Measurements from ENCODE around the gene PML.

Gene PML

DNA sequence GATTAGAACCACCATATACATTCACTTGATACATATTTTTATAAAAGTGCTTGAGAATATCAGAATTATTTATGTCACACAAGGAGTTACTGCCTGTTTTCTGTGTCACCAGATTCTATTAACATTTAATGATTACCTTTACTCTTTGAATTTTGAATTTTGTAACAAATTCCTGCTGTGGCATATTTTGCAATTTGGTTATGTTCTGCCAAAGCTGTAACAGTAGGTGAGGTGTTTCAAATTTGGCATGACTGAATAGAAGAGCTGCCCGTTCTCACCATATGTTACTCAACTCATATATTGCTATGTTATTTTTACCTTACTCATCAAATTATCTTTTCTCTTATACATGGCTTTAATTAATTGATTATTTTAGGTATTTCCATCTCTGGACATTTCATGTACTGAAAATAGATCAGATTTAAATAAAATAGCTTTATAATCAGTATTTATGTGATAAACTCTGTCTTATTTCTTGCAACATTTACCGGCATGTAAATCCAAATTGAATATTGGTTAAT lies 18.9 kb downstream of the PML start:
- DNase-seq, result no peak

DNA sequence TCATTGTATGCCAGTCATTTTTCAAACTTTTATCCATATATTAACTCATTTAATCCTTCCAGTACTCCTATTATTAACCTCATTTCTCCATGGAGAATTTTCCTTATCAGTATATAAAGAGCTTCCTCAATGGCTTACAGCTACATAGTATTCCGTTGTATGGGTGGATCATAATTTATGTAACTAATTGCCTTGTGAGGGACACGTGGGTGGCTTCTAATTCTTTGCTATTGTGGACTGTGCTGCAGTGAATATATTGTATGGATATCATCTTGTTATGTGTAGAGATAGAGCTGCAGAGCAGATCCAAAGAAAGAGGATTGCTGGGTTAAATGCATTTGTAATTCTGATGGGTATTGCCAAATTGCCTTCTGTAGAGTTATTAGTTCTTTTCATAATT lies 25.2 kb downstream of the PML start:
- no peak for DNase-seq

DNA sequence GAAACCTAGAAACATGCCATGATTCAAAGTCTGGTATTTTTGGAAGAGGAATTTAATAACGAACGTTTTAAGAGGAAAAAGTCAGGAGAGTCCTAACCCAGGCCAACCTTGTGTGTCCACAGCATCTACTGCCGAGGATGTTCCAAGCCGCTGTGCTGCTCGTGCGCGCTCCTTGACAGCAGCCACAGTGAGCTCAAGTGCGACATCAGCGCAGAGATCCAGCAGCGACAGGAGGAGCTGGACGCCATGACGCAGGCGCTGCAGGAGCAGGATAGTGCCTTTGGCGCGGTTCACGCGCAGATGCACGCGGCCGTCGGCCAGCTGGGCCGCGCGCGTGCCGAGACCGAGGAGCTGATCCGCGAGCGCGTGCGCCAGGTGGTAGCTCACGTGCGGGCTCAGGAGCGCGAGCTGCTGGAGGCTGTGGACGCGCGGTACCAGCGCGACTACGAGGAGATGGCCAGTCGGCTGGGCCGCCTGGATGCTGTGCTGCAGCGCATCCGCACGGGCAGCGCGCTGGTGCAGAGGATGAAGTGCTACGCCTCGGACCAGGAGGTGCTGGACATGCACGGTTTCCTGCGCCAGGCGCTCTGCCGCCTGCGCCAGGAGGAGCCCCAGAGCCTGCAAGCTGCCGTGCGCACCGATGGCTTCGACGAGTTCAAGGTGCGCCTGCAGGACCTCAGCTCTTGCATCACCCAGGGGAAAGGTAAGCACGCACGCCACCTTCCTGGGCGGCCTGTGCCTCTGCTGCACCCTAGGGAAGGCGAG lies 28.4 kb downstream of the PML start:
- DNase-seq, result no peak

DNA sequence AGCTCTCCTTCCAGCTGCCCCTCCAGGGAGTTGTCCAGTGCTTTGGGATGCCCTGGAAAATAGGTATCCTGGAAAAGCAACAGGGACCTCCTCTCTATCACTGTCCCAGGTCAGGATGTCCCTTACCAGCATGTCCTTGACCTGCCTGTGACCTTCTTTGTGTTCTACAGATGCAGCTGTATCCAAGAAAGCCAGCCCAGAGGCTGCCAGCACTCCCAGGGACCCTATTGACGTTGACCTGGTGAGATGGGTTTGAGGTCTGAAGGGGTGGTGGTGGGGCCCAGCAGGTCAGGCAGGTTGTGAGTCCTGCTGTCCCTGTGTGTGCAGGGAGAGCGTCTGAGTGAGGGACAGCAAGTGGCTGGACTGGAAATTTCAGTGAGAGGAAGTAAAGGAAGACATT lies 30.2 kb downstream of the PML start:
- no peak for DNase-seq

DNA sequence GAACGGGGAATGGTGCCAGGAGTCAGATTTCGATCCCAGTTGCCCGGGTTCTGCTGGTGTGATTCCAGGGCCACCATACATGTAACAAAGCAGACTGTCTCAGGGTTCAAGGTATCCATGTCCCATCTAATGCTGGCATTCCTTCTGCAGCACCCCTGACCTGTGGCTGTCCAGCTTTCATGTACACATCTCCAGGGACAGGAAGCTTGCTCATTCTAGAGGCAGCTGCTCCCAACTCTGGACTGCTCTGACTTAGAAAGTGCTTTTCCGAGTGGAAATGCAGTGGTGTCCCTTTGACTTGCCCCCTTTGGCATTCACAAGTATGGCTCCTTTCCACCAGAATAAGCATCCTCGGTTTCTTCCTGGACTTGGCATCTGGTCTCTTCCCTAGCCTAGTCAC lies 30.9 kb downstream of the PML start:
- no peak for DNase-seq

DNA sequence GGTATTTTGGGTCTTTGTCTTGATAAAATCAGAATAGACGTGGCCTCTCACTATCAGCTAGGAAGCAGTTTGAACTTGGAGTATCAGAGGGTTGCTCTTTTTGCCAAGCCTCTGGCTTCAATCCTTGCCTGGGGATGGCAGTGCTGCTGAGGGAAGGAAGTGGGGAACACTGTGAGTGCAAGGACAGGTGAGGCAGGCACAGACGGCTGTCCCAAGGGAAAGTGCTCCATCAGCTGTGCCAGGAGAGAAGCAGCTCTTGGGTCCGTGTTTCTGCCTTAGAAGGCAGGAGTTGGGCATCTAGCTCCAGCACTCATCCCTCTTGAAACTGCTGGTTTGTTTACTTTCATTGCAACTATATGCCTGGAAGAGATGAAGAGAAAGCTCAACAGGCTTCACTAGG lies 33.2 kb downstream of the PML start:
- no peak for DNase-seq

DNA sequence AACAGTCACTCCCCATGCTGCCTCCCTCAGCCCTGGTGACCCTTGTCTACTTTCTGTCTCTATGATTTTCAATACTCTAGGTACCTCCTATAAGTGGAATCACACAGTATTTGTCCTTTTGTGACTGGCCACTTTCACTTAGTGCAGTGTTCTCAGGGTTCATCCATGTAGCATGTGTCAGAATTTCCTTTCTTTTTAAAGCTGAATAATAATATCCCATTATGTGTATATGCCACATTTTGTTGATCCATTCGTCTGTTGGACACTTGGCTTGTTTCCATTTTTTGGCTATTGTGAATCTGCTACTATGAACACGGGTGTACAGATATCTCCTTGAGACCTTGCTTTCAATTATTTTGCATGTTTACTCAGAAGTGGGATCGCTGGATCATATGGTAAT lies 34.1 kb downstream of the PML start:
- DNase-seq, result no peak

DNA sequence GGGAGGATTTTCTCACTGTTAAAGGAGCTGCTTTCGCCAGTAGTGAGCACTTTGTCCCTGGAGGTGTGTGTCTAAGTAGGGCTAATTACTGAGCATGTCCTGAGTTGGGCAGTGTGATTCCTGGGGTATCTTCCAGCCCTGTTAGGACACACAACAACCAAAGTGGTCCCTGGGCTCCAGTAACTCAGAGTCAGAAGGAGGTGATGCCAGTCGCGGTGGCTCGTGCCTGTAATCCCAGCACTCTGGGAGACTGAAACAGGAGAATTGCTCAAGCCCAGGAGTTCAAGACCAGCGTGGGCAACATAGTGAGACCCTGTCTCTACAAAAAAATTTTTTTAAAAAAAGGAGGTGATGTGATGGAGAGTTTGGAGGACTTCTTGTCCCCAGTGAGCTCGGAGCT lies 37.5 kb downstream of the PML start:
- DNase-seq, result no peak

DNA sequence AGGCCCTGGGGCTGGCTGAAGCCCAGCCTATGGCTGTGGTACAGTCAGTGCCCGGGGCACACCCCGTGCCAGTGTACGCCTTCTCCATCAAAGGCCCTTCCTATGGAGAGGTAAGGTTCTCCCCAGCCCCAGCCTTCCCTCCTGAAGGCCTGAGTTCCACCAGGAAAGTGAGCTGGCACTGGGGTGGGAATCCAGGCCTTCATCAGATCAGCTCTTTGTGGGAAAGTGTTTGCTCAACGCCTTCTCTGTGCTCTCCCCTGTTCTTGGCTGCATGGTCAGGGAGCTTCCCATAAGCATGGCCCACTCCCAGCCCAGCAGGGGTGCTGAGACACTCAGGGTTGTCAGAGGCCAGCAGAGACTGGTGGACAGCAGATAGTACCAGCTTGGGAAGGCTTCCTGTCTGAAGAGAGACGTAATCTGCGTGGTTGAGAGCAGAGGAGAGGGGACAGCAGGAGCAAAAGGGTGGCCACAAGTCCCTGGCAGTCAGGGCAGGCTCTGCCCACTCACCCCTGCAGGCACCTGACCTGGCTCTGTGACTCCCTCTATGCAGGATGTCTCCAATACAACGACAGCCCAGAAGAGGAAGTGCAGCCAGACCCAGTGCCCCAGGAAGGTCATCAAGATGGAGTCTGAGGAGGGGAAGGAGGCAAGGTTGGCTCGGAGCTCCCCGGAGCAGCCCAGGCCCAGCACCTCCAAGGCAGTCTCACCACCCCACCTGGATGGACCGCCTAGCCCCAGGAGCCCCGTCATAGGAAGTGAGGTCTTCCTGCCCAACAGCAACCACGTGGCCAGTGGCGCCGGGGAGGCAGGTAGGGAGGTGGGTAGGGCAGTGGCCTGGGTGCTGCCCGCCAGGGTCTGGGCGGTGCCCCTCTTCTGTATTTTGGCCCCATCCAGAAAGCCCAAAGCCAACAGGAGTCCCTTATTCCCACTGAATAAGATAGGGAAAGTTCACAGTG lies 38.4 kb downstream of the PML start:
- peak; percentile 64 to 74 for DNase-seq

DNA sequence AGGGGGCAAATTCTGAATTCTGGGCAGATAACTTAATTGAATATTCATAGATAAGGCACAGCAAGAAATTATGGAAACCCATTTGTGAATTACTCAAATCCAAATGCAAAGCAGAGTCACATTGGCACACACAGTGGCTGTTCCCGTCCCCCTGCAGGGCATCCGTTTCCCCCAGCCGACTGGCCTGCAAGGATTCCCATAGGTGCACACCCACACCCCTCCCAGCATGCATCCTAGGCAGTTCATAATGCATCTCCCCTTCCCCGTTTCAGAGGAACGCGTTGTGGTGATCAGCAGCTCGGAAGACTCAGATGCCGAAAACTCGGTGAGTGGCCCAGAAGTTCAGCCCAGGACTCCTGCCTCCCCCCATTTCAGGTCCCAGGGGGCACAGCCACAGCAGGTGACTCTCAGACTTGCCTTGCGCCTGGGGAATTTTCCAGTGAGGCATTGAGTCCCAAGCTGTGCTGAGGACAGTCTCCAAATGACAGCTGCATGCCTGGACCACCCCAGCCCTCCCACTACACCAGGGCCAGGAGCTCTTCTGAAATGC lies 39.8 kb downstream of the PML start:
- no peak for DNase-seq

DNA sequence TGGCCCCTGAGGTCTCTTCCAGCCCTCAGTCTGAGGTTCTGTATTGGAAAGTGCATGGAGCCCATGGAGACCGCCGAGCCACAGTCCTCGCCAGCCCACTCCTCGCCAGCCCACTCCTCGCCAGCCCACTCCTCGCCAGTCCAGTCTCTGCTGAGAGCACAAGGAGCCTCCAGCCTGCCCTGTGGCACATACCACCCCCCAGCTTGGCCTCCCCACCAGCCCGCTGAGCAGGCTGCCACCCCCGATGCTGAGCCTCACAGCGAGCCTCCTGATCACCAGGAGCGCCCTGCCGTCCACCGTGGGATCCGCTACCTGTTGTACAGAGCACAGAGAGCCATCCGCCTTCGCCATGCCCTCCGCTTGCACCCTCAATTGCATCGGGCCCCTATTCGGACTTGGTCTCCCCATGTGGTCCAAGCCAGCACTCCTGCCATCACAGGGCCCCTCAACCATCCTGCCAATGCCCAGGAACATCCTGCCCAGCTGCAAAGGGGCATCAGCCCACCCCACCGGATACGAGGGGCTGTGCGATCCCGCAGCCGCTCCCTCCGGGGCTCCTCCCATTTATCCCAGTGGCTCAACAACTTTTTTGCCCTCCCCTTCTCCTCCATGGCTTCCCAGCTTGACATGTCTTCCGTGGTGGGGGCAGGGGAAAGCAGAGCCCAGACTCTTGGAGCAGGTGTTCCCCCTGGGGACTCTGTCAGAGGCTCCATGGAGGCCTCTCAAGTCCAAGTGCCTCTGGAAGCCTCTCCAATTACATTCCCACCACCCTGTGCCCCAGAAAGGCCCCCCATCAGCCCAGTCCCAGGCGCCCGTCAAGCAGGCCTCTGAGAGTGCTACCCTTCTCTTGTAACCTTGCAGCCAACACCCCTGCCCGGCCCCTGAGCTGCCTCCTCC lies 40.9 kb downstream of the PML start:
- DNase-seq, result no peak

DNA sequence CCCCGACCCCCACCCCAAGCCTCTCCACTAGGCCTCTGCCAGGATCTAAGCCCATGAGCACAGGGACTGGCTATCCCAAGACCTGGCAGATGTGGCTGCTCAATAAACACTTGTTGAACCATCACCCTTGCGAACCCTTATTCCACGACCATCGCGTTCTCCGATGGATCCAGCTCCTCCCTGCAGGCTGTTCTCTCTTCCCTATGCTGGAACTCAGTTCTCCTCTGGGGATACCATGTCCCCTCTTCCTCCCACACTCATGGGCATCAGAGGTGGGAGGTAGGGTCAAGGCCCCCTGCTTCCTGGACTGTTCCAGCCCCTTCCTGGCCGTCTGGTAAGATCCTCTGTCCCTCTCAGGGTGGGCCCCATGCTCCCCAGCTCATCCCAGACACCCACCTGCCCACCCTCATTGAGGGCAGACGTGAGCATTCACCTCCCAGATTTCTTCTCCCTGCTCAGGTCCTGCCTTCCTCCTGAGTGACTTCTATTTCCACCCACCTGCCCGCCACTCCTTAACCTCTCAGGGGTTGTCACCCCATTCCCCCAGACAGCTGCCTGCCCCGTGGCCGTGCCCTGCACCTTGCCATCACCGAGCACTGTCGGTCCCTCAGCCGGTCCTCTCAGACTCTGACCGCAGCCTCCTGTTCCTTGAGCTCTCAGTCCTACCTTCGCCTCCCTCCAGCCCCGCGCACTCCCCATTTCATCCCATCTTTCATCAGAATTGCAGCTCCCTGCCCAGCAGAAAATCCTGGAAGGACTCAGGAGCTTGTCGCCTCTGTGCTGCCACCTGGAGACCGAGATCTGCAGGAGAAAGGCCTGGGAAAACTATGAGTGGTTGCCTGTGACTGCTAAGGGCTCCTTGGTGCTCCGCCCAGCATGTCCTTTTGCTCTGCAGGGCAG lies 42.0 kb downstream of the PML start:
- peak in 1 of 2 donors; percentile 13 for DNase-seq

DNA sequence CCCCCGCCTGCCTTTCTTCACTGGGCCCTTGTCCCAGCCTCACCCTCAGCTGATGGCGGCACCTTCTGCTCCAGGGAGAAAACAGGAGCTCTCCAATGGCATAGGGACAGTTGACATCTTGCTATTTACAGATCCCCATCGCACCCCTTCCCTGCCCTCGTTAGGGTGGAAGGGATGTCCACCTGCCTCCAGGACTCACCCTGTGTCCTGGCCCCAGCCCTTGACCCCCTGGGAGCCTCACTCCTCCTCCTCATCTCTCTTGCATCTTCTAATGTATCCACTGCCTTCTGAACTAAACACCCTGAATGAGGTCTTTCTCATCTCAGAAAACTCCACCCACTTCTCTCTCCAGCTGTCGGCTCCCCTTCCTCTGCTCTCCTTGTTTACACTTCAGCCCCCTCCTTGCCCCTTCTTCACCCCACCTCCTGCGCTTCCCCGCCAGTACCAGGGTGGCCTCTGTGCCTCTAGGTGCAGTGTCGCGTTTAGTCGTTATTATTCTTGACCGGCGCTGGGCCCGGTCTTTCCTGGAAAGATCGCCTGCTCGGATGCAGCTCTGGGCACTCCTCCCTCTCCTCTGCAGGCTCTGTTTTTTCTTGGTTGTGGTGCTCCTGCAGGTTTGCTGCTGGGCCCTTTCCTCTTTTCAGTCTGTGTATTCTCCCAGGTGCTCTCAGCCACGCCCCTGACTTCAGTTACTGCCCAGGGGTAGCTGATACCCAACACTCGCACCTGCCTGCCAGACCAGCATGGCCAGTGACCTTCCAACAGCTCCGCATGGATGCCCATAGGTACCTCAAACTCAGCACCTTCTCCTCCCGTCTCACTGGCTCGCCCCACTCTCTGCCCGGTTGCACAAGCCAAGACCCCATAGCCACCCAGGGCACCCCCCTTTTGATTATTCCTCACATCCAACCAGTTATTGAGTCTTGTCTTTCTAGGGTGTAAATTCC lies 42.9 kb downstream of the PML start:
- DNase-seq, result no peak

DNA sequence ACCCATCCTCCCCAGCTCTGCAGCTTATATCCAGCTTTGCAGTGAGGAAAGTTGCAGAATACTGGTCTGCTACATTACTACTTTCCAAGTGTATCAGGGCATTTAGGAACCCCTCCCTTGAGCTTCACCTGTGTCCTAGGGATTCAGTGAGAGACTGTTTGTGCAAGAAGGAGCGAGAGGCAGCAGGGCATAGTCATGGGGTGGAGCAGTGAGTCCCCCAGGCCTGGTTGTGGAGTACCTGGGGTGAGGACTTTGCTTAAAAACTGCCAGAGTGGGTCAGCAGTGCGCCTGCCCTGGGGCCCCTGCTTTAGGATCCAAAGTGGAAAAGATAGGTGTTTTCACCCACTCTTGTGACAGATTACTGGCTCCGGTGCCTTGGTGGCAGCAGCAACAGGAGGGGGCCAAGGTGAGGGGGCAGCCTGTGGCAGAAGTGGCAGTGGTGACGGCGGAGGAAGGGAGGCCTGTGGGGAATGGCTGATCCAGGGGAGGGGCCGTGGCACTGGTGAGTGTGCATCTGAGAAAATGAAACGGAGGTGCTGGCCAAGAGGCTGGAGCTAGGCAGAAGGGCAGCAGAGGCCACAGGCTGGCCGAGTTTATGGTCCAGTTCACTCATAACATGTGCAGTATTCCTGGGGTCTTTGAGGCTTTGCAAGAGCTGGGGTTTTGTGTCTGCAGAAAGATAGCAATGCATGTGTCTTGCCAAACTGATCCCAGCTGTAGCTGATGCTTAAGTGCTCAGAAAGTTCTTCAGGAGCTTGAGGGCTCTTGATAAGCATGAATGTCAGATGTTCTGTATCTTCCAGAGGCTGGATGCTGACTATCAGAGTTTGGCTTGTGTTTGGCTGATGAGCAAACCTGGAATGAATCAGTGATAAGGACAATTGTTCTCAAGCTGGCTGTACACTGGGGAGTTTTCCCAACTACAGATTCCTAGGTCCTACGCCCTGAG lies 44.5 kb downstream of the PML start:
- DNase-seq, result no peak

DNA sequence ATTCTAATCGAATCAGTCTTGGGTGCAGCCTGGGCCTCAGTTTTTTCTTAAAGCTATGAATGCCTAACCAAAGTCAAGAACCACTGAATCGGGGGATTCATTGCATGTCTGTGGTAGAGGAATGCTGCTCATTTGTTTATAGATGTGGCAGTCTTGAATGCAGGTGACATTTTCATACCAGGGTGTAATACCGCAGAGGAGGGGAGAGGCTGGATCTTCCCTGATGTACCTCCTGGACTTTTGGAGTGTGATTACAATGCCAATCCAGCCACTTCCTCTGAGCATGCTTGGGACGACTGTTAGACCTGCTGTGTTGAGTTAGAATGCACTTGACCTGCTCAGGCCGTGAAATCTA lies 45.1 kb downstream of the PML start:
- no peak for DNase-seq

DNA sequence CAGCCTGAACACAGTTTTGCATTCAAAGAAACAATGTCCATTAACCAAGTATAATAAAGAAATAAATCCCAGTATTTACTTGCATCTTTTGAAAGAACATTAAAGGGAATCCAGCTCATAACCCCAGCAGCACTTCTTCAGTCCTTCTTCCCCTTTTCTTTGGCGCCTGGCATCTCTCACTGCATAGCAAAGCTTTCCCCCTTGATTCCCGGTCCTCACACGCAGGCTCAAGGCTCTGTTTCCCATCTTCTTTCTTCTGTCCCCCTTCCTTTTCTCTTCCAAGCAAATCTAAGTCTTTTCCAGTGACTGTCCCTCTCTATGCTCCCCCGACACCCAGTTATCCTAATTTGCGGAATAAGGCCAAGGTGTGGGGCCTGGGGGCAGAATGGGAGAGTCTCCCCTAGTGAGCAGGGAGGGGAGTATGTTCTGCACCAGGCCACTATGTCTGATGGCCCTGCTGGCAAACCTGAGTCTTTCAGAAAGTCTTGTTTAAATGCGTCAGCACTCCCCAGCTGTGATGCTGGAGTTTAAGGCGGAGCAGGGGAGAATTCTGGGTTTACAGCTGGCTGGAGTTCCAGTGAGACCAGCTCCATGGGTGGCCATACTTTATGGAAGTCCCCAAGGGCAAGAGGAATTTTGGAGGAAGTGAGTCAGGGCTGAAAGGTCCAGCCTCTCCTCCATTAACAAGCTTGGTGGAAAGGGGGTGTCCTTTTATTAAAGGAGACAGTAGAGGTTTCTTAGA lies 45.8 kb downstream of the PML start:
- no peak for DNase-seq

DNA sequence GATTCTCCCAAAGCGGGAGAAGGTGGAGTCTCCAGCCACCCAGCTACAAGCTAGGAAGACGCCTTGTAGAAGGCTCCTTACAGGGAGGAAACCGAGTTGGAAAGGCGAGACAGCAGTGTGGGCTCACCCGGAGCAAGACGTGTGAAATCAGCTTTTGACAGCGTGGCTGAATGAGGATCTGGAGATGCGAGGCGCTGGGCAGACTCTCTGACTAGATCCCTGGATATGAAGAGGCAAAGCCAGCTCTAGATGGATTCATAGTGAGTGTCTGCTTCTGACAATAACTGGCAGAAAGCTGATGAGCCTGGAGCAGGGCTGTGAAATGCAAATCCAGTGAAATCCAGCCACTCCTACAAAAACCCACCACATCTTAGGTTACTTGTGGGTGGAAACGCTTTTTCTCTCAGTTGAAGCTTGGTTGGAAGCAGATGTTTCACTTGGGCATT lies 46.8 kb downstream of the PML start:
- no peak for DNase-seq
